MM.1S (cell line): Measurements from ENCODE around the gene LAMP1.
A peak's percentile ranks its signal among the peaks of the same experiment; 100 is the strongest.

Experiments
- DNase-seq: peaks from one replicate; pipeline ENCODE4 v3.0.0-alpha.2; 2015
- H2AFZ ChIP-seq: fragments of 300-600 bp; sonication (generic); 2 replicates; pipeline ENCODE4 v1.6.0; 2016; ENCODE audit warnings: antibody characterized with exemption, low read length
- H3F3A ChIP-seq: fragments of 300-600 bp; sonication (generic); 2 replicates; pipeline ENCODE4 v1.6.1; 2016; ENCODE audit warnings: mild to moderate bottlenecking, antibody characterized with exemption, low read length, moderate library complexity, mixed read lengths; ENCODE audit not compliant: insufficient read depth
- H3K27ac ChIP-seq: fragments of 300-600 bp; sonication (generic); 2 replicates; pipeline ENCODE4 v1.5.1; 2016; ENCODE audit warnings: mild to moderate bottlenecking, low read length
- H3K27me3 ChIP-seq: fragments of 300-600 bp; sonication (generic); replicated peaks from 2 replicates; pipeline ENCODE4 v1.6.0; 2016; ENCODE audit warnings: low read length; ENCODE audit not compliant: insufficient read depth
- H3K36me3 ChIP-seq: fragments of 300-600 bp; sonication (generic); replicated peaks from 2 replicates; pipeline ENCODE4 v1.6.1; 2016; ENCODE audit warnings: mild to moderate bottlenecking, low read length, mixed read lengths; ENCODE audit not compliant: insufficient read depth
- H3K4me1 ChIP-seq: fragments of 300-600 bp; sonication (generic); 2 replicates; pipeline ENCODE4 v1.6.1; 2016; ENCODE audit warnings: low read length, mixed read lengths
- H3K4me2 ChIP-seq: fragments of 300-600 bp; sonication (generic); 2 replicates; pipeline ENCODE4 v1.6.0; 2016; ENCODE audit warnings: low read depth, low read length
- H3K4me3 ChIP-seq: fragments of 300-600 bp; sonication (generic); 2 replicates; pipeline ENCODE4 v1.5.1; 2016; ENCODE audit warnings: low read length, mixed read lengths
- H3K79me2 ChIP-seq: fragments of 300-600 bp; sonication (generic); 2 replicates; pipeline ENCODE4 v1.6.1; 2016; ENCODE audit warnings: mixed run types, low read length, mixed read lengths
- H3K9ac ChIP-seq: fragments of 300-600 bp; sonication (generic); 2 replicates; pipeline ENCODE4 v1.6.1; 2016; ENCODE audit warnings: low read length, mixed read lengths
- H3K9me2 ChIP-seq: fragments of 300-600 bp; sonication (generic); replicated peaks from 2 replicates; pipeline ENCODE4 v1.6.1; 2016; ENCODE audit warnings: mild to moderate bottlenecking, low read length, mixed read lengths; ENCODE audit not compliant: insufficient read depth
- H3K9me3 ChIP-seq: fragments of 300-600 bp; sonication (generic); replicated peaks from 2 replicates; pipeline ENCODE4 v1.6.1; 2016; ENCODE audit warnings: mild to moderate bottlenecking, low read length, mixed read lengths; ENCODE audit not compliant: insufficient read depth
- H4K20me1 ChIP-seq: fragments of 300-600 bp; sonication (generic); 2 replicates; pipeline ENCODE4 v1.6.1; 2016; ENCODE audit warnings: mild to moderate bottlenecking, low read length, moderate library complexity, mixed read lengths; ENCODE audit not compliant: insufficient read depth
- EZH2 ChIP-seq: fragments of 300-600 bp; sonication (generic); optimal IDR thresholded peaks from 2 replicates; pipeline ENCODE3; 2017; ENCODE audit warnings: low read depth, mild to moderate bottlenecking, antibody characterized with exemption, low read length, mixed read lengths
- EZH2phosphoT487 ChIP-seq: fragments of 300-600 bp; sonication (generic); IDR thresholded peaks from 2 replicates; pipeline ENCODE4 v1.6.1; 2018; ENCODE audit warnings: antibody characterized with exemption, low read length
- TF ChIP-seq, protein P1 (sequence below): fragments of 300-600 bp; sonication (generic); IDR thresholded peaks from 2 replicates; pipeline ENCODE4 v1.5.1; 2016; ENCODE audit warnings: antibody characterized with exemption, low read length, mixed read lengths

Gene LAMP1

GRCh38 chr13:113355621-113356020, 58.6 kb downstream of the LAMP1 start:
- no peaks in the 10 kb centered on the region for H3K36me3 ChIP-seq
- no peaks in the 10 kb centered on the region for H3K9me3 ChIP-seq
- no peak for TF ChIP-seq EZH2
- TF ChIP-seq, protein P1, sequence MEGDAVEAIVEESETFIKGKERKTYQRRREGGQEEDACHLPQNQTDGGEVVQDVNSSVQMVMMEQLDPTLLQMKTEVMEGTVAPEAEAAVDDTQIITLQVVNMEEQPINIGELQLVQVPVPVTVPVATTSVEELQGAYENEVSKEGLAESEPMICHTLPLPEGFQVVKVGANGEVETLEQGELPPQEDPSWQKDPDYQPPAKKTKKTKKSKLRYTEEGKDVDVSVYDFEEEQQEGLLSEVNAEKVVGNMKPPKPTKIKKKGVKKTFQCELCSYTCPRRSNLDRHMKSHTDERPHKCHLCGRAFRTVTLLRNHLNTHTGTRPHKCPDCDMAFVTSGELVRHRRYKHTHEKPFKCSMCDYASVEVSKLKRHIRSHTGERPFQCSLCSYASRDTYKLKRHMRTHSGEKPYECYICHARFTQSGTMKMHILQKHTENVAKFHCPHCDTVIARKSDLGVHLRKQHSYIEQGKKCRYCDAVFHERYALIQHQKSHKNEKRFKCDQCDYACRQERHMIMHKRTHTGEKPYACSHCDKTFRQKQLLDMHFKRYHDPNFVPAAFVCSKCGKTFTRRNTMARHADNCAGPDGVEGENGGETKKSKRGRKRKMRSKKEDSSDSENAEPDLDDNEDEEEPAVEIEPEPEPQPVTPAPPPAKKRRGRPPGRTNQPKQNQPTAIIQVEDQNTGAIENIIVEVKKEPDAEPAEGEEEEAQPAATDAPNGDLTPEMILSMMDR, result no peak

GRCh38 chr13:113356596-113356995, 59.6 kb downstream of the LAMP1 start:
- Histone ChIP-seq H3K4me2 (no peak overlapping the region), H3K4me1 (no peaks in the 10 kb centered on the region), H3K9ac (no peak overlapping the region), H2AFZ (no peak overlapping the region), H3K4me3 (no peak overlapping the region), H3K27me3 (peaks cover 87% of the 10 kb centered on the region), H3K79me2 (no peaks in the 10 kb centered on the region), H3K9me2 (no peaks in the 10 kb centered on the region), H3K27ac (no peak overlapping the region), H3F3A (no peaks in the 10 kb centered on the region), H4K20me1 (no peaks in the 10 kb centered on the region), H3K36me3 (no peaks in the 10 kb centered on the region), H3K9me3 (no peaks in the 10 kb centered on the region)
- TF ChIP-seq EZH2, result no peak
- TF ChIP-seq, protein P1, result no peak
- DNase-seq, result no peak

More at GRCh38 chr13:113355621-113356020, 58.6 kb downstream of the LAMP1 start:
- H3K27ac ChIP-seq, result no peak overlapping the region
- H2AFZ ChIP-seq, result no peak overlapping the region
- H3K27me3 ChIP-seq, result peaks cover 87% of the 10 kb centered on the region
- no peaks in the 10 kb centered on the region for H3K9me2 ChIP-seq
- no peak overlapping the region for H3K4me2 ChIP-seq
- H4K20me1 ChIP-seq, result no peaks in the 10 kb centered on the region
- H3K4me3 ChIP-seq, result no peak overlapping the region
- no peaks in the 10 kb centered on the region for H3K79me2 ChIP-seq
- no peak overlapping the region for H3K9ac ChIP-seq
- no peaks in the 10 kb centered on the region for H3F3A ChIP-seq
- peak; percentile 12 for DNase-seq
- no peaks in the 10 kb centered on the region for H3K4me1 ChIP-seq

DNA sequence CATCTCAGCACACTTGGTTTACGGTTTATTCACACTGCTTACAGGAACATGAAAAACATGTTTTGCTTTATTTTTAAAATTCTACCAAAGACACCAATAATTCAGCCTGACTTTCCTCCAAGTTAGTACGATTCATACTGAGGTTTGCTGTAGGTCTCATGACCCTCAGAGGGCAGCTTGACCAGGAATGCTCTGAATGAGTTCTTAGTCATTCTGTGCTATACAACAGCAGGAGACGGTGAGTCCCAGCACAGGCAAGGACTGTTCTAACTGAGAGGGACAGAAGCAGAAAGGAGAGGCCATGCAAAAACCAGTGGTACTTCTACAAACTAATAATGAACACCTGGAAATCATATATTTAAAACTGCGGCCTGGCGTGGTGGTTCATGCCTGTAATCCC, 60.5 kb downstream of the LAMP1 start:
- no peaks in the 10 kb centered on the region for H3K79me2 ChIP-seq

More for the DNA sequence above, 60.5 kb downstream of the LAMP1 start:
- no peaks in the 10 kb centered on the region for H3K36me3 ChIP-seq
- TF ChIP-seq EZH2 (no peak), EZH2phosphoT487 (no peak)
- TF ChIP-seq, protein P1, result no peak
- H4K20me1 ChIP-seq, result no peaks in the 10 kb centered on the region
- H2AFZ ChIP-seq, result no peak overlapping the region
- H3K4me3 ChIP-seq, result no peak overlapping the region
- H3F3A ChIP-seq, result no peaks in the 10 kb centered on the region
- H3K27me3 ChIP-seq, result peaks cover 88% of the 10 kb centered on the region
- no peak overlapping the region for H3K27ac ChIP-seq
- no peak overlapping the region for H3K4me2 ChIP-seq
- no peak for DNase-seq
- H3K9me2 ChIP-seq, result no peaks in the 10 kb centered on the region
- no peak overlapping the region for H3K9ac ChIP-seq
- no peaks in the 10 kb centered on the region for H3K4me1 ChIP-seq
- no peaks in the 10 kb centered on the region for H3K9me3 ChIP-seq
